ENCODE data around the gene HLTF.

The HLTF gene

GRCh38 chr3:149090461-149090860 is 4.1 kb upstream of the HLTF start:
- ChIA-PET POLR2A (interaction anchor here (1.2 kb wide), 1 partner anchor 10 kb away, joined by 3 read pairs; no protein-coding TSS in a partner anchor), CTCF (interaction anchor here (0.6 kb wide), 1 partner anchor 100 kb away, joined by 6 read pairs; no protein-coding TSS in a partner anchor)
- DNase-seq (ENCODE audit: extremely low spot score) = no peak
- TF ChIP-seq CTBP1 (IDR thresholded peaks at IDR 0.05; ENCODE audit: borderline replicate concordance) = no peak

DNA sequence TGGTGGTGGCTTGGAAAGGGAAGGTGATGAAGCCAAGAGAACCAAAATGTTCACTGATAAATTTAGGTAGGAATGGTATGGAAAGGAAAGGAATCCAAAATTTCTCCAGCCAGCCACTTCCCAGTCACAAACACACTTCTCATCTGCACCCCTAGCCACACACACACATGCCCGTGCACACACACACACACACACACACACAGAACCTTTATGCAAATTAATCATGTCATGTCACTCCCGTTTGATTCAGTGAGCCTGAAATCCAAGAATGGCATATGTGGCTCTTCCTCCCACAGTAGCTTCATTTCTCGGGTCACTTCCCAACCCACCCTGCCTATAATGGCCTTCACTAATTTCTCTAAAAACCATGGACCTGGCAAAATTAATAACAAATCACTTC is 3.1 kb upstream of the HLTF start:
- DNase-seq (ENCODE audit: extremely low spot score) = no peak
- TF ChIP-seq SP1 (IDR thresholded peaks at IDR 0.05) = no peak
- TF ChIP-seq HDGF (IDR thresholded peaks at IDR 0.05; ENCODE audit: borderline replicate concordance) = no peak
- ChIA-PET CTCF (no interaction called here), POLR2A (no interaction called here)

DNA sequence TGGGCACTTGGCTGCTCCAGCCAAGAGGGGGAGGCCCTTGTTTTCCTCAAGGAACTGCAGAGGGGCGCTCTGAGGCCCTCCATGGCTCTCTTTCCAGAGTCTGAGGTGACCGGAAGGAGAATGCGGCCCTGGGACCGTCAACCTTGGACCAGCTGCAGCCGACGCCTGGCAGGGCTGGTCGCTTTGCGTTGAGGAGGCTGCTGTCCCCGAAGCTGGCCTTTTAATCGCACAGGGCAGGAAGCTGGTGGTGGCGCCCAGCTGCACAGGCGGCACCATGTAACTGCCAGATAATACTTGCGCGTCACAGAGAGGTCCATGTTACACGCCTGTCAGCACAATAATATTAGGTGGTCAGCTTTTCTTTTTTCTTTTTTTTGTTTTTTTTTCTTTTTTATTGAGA is 875 bp upstream of the HLTF start:
- no peak for TF ChIP-seq BHLHE40 (IDR thresholded peaks at IDR 0.05; ENCODE audit: borderline replicate concordance)
- TF ChIP-seq ARNT (IDR thresholded peaks at IDR 0.05) = no peak
- no peak for TF ChIP-seq TARDBP (IDR thresholded peaks at IDR 0.05)
- no peak for TF ChIP-seq CTBP1 (IDR thresholded peaks at IDR 0.05; ENCODE audit: borderline replicate concordance)
- no peak for TF ChIP-seq HDGF (IDR thresholded peaks at IDR 0.05; ENCODE audit: borderline replicate concordance)
- TF ChIP-seq SP1 (IDR thresholded peaks at IDR 0.05) = no peak
- no peak for TF ChIP-seq FOXA1 (IDR thresholded peaks at IDR 0.05)
- no peak for TF ChIP-seq FOXM1 (IDR thresholded peaks at IDR 0.05; ENCODE audit: borderline replicate concordance)
- no peak for TF ChIP-seq NFRKB (IDR thresholded peaks at IDR 0.05)
- no peak for TF ChIP-seq SUZ12 (IDR thresholded peaks at IDR 0.05)
- no peak for TF ChIP-seq FOXK2 (IDR thresholded peaks at IDR 0.05)
- no peak for TF ChIP-seq L3MBTL2 (conservative IDR thresholded peaks at IDR 0.05)
- no peak for TF ChIP-seq PKNOX1 (IDR thresholded peaks at IDR 0.05)
- no peak for TF ChIP-seq ZNF384 (IDR thresholded peaks at IDR 0.05)
- TF ChIP-seq ELF4 (IDR thresholded peaks at IDR 0.05) = no peak
- no peak for TF ChIP-seq LEF1 (IDR thresholded peaks at IDR 0.05; ENCODE audit: borderline replicate concordance)
- DNase-seq (ENCODE audit: extremely low spot score) = no peak
- POLR2A ChIA-PET = no interaction called here
- CTCF ChIA-PET = interaction anchor here (0.6 kb wide), 1 partner anchor 16 kb away, joined by 3 read pairs; no protein-coding TSS in a partner anchor

GRCh38 chr3:149085828-149086231 is 503 bp downstream of the HLTF start:
- POLR2A ChIA-PET = no interaction called here
- peak; percentile 23 for DNase-seq (ENCODE audit: extremely low spot score)
- CTCF ChIA-PET = no interaction called here
- no peak for TF ChIP-seq L3MBTL2 (conservative IDR thresholded peaks at IDR 0.05)

GRCh38 chr3:149081772-149082171 is 4.6 kb downstream of the HLTF start:
- CTCF ChIA-PET = no interaction called here
- POLR2A ChIA-PET = no interaction called here
- no peak for DNase-seq (ENCODE audit: extremely low spot score)
- TF ChIP-seq ARNT (IDR thresholded peaks at IDR 0.05) = no peak
- no peak for TF ChIP-seq LEF1 (IDR thresholded peaks at IDR 0.05; ENCODE audit: borderline replicate concordance)
- no peak for TF ChIP-seq FOXA1 (IDR thresholded peaks at IDR 0.05)
- no peak for TF ChIP-seq FOXK2 (IDR thresholded peaks at IDR 0.05)
- TF ChIP-seq SUZ12 (IDR thresholded peaks at IDR 0.05) = no peak
- TF ChIP-seq BHLHE40 (IDR thresholded peaks at IDR 0.05; ENCODE audit: borderline replicate concordance) = no peak

GRCh38 chr3:149080699-149081091 is 5.6 kb downstream of the HLTF start:
- no peak for DNase-seq (ENCODE audit: extremely low spot score)
- ChIA-PET CTCF (no interaction called here), POLR2A (no interaction called here)
- TF ChIP-seq L3MBTL2 (conservative IDR thresholded peaks at IDR 0.05) = no peak

DNA sequence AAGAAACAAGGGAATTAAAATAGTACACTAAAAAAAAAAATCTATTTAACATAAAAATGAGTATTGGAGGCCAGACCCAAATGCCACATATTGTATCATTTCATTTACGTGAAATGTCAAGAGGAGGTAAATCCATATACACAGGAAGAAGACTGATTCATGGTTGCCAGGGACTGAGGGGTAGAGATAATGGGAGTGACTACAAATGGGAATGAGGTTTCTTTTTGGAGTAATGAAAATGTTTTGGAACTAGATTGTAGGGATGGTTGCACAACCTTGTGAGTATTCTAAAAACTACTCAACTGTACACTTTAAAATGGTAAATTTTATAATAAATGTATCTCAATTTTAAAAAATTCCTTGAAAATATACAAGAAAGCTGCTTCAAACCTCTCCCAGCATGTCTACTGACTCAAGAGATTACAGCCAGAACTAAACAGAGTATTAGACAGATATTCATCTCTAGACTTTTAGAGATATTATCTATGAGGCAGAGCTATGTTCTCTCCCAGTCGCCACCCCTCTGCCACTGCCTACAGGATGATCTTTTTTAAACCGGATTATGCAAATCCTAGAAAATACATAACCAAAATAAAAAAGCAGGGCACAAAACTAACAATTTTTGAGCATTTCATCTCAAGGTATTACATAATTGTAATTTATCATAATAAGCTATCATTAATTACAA is 6.2 kb downstream of the HLTF start:
- no peak for TF ChIP-seq ARNT (IDR thresholded peaks at IDR 0.05)
- no peak for TF ChIP-seq CTBP1 (IDR thresholded peaks at IDR 0.05; ENCODE audit: borderline replicate concordance)
- no peak for TF ChIP-seq FOXM1 (IDR thresholded peaks at IDR 0.05; ENCODE audit: borderline replicate concordance)
- TF ChIP-seq PKNOX1 (IDR thresholded peaks at IDR 0.05) = no peak
- TF ChIP-seq NFRKB (IDR thresholded peaks at IDR 0.05) = no peak
- TF ChIP-seq FOXA1 (IDR thresholded peaks at IDR 0.05) = no peak
- no peak for TF ChIP-seq SUZ12 (IDR thresholded peaks at IDR 0.05)
- TF ChIP-seq HDGF (IDR thresholded peaks at IDR 0.05; ENCODE audit: borderline replicate concordance) = no peak
- TF ChIP-seq FOXK2 (IDR thresholded peaks at IDR 0.05) = no peak
- no peak for TF ChIP-seq ELF4 (IDR thresholded peaks at IDR 0.05)
- TF ChIP-seq BHLHE40 (IDR thresholded peaks at IDR 0.05; ENCODE audit: borderline replicate concordance) = no peak
- no peak for TF ChIP-seq TARDBP (IDR thresholded peaks at IDR 0.05)
- TF ChIP-seq L3MBTL2 (conservative IDR thresholded peaks at IDR 0.05) = no peak
- TF ChIP-seq SP1 (IDR thresholded peaks at IDR 0.05) = no peak
- no peak for TF ChIP-seq ZNF384 (IDR thresholded peaks at IDR 0.05)
- TF ChIP-seq LEF1 (IDR thresholded peaks at IDR 0.05; ENCODE audit: borderline replicate concordance) = no peak
- no peak for DNase-seq (ENCODE audit: extremely low spot score)
- CTCF ChIA-PET = interaction anchor here (0.5 kb wide), 1 partner anchor 136 kb away, joined by 3 read pairs; no protein-coding TSS in a partner anchor
- POLR2A ChIA-PET = no interaction called here

GRCh38 chr3:149077628-149078027 is 8.7 kb downstream of the HLTF start:
- no peak for TF ChIP-seq ELF4 (IDR thresholded peaks at IDR 0.05)
- no peak for TF ChIP-seq ZNF384 (IDR thresholded peaks at IDR 0.05)
- no peak for TF ChIP-seq FOXK2 (IDR thresholded peaks at IDR 0.05)
- DNase-seq (ENCODE audit: extremely low spot score) = no peak
- ChIA-PET CTCF (no interaction called here), POLR2A (no interaction called here)
